K562 (cell line): ENCODE measurements around the gene MAP1S. TPM values are rescaled to one million over a fixed set of nuclear protein-coding genes. Genes with fewer than 3 reads are reported as not detected.

ENCODE experiments used
- ATF7 ChIP-seq: fragments of 450-650 bp; IDR thresholded peaks from 2 replicates; pipeline ENCODE4 v1.7.1; 2014; ENCODE audit warnings: mild to moderate bottlenecking, moderate library complexity
- FOXK1 ChIP-seq: sonication (generic); formaldehyde crosslinking; IDR thresholded peaks from 2 replicates; pipeline ENCODE4 v1.8.0; 2022; ENCODE audit warnings: missing genetic modification reagents, mild to moderate bottlenecking, borderline replicate concordance
- GABPB1 ChIP-seq: sonication (generic); formaldehyde crosslinking; IDR thresholded peaks from 2 replicates; pipeline ENCODE4 v1.8.0; 2022; ENCODE audit warnings: mild to moderate bottlenecking, missing genetic modification reagents
- KDM4B ChIP-seq, 2 experiments: fragments of 450-650 bp in 1 of 2; sonication (generic) in 1 of 2; IDR thresholded peaks; 2 replicates each; pipeline ENCODE4 v1.6.1; 2016 to 2017; ENCODE audit warnings: borderline replicate concordance in 2 of 2, antibody characterized with exemption in 1 of 2, low read depth in 1 of 2, mild to moderate bottlenecking in 1 of 2
- MTA1 ChIP-seq: fragments of 450-650 bp; IDR thresholded peaks from 2 replicates; pipeline ENCODE4 v1.6.1; 2017; ENCODE audit warnings: borderline replicate concordance
- NCOA4 ChIP-seq: fragments of 450-650 bp; IDR thresholded peaks from 2 replicates; pipeline ENCODE4 v1.6.1; 2018; ENCODE audit warnings: mild to moderate bottlenecking; ENCODE audit not compliant: partially characterized antibody
- PRMT5 ChIP-seq: sonication (generic); formaldehyde crosslinking; IDR thresholded peaks from 2 replicates; pipeline ENCODE4 v1.5.0; 2020; ENCODE audit warnings: missing genetic modification reagents
- SMAD1 ChIP-seq: fragments of 150-350 bp; IDR thresholded peaks from 2 replicates; pipeline ENCODE4 v1.6.1; 2014; ENCODE audit warnings: low read length, low read depth; ENCODE audit not compliant: partially characterized antibody
- TARDBP ChIP-seq: fragments of 450-650 bp; IDR thresholded peaks from 2 replicates; pipeline ENCODE4 v1.6.1; 2016
- TEAD1 ChIP-seq, 2 experiments: fragments of 450-650 bp in 1 of 2; sonication (generic) in 1 of 2; formaldehyde crosslinking; IDR thresholded peaks; 2 replicates each; pipeline versions ENCODE4 v1.4.0 to v1.8.0; 2020 to 2022; ENCODE audit warnings: mild to moderate bottlenecking in 2 of 2, missing genetic modification reagents in 1 of 2
- U2AF2 ChIP-seq: fragments of 200-400 bp; formaldehyde crosslinking; optimal IDR thresholded peaks from 2 replicates; pipeline ENCODE3; 2017; ENCODE audit warnings: low read depth, mild to moderate bottlenecking, low read length
- ZBTB7A ChIP-seq: IDR thresholded peaks from 2 replicates; pipeline ENCODE4 v1.6.1; 2011; ENCODE audit warnings: low read depth, mild to moderate bottlenecking, low read length, moderate library complexity, borderline replicate concordance; ENCODE audit not compliant: control insufficient read depth
- polyA plus RNA-seq, 8 experiments: library from polyadenylated mRNA; depleted of rRNA in 4 of 8; stranded (reverse) in 5 of 8; unstranded in 3 of 8; fragments of >200 nt; fragmentation: Nextera tagmentation in 2 of 8; fragmentation: Illumina TruSeq in 1 of 8; extraction: Ambion mirVana in 2 of 8; extraction: Trizol in 1 of 8; gene quantifications; 2 replicates each; pipeline versions ENCODE4 v1.2.1 to v1.2.3, GENCODE V29; 2011 to 2014; ENCODE audit warnings: inconsistent platforms in 1 of 8, missing spikeins in 1 of 8
- total RNA-seq, 7 experiments: library from RNA; depleted of rRNA in 6 of 7; stranded (reverse); fragments of >200 nt in 6 of 7; fragmentation: Illumina TruSeq in 2 of 7; extraction: Trizol in 2 of 7; gene quantifications; 2 replicates each; pipeline versions ENCODE4 v1.2.1 to v1.2.3, GENCODE V29; 2011 to 2021; ENCODE audit warnings: low replicate concordance in 1 of 7
- TF ChIP-seq, protein P1 (sequence below): fragments of 250-450 bp; sonication (Bioruptor Pico); IDR thresholded peaks from 2 replicates; pipeline ENCODE4 v1.4.0; 2020
- TF ChIP-seq, protein P2 (sequence below): fragments of 450-650 bp; IDR thresholded peaks from 2 replicates; pipeline ENCODE4 v1.7.1; 2018; ENCODE audit warnings: mild to moderate bottlenecking, low read depth; ENCODE audit not compliant: partially characterized antibody
- TF ChIP-seq, protein P3 (sequence below): sonication (generic); formaldehyde crosslinking; IDR thresholded peaks from 2 replicates; pipeline ENCODE4 v1.8.0; 2022; ENCODE audit warnings: mild to moderate bottlenecking, missing genetic modification reagents

Gene MAP1S
- total and polyA plus RNA-seq, 9 of the 15 experiments (the other 6 are each of a cell fraction or from before 2014, with no cell fraction given): 2.0 to 81.0 (median 9.5) TPM

DNA sequence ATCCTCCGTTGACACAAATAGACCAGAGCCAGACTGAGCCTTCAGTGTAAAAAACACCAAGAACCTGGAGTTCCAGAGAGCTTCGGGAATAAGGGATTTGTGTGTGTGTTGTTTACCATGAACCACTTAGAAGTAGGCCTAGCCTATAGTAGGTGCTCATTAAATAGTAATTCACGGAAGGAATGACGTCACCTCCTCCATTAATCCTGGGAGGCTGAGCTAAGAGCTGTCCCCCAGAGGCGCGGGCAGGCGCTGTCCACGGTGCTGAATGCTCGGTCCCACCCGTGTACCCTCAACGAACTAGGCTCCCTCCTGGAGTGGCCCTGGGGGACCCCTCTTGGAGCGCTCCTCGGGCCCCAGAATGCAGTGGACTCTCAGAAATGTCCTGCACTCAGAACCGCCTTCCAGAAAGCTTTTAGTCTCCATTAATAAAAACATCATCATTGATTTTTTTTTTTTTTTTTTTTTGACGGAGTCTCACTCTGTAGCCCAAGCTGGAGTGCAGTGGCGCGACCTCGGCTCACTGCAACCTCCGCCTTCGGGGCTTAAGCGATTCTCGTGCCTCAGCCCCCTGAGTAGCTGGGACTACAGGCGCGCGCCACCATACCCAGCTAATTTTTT, 37.7 kb upstream of the MAP1S start (continued):
- peak; percentile 92 for TF ChIP-seq PRMT5
- peak; percentile 87 for TF ChIP-seq ZBTB7A
- TF ChIP-seq MTA1: peak; percentile 50; the same call in 1 of the 2 replicates
- TF ChIP-seq TARDBP: no peak
- TF ChIP-seq, protein P1, sequence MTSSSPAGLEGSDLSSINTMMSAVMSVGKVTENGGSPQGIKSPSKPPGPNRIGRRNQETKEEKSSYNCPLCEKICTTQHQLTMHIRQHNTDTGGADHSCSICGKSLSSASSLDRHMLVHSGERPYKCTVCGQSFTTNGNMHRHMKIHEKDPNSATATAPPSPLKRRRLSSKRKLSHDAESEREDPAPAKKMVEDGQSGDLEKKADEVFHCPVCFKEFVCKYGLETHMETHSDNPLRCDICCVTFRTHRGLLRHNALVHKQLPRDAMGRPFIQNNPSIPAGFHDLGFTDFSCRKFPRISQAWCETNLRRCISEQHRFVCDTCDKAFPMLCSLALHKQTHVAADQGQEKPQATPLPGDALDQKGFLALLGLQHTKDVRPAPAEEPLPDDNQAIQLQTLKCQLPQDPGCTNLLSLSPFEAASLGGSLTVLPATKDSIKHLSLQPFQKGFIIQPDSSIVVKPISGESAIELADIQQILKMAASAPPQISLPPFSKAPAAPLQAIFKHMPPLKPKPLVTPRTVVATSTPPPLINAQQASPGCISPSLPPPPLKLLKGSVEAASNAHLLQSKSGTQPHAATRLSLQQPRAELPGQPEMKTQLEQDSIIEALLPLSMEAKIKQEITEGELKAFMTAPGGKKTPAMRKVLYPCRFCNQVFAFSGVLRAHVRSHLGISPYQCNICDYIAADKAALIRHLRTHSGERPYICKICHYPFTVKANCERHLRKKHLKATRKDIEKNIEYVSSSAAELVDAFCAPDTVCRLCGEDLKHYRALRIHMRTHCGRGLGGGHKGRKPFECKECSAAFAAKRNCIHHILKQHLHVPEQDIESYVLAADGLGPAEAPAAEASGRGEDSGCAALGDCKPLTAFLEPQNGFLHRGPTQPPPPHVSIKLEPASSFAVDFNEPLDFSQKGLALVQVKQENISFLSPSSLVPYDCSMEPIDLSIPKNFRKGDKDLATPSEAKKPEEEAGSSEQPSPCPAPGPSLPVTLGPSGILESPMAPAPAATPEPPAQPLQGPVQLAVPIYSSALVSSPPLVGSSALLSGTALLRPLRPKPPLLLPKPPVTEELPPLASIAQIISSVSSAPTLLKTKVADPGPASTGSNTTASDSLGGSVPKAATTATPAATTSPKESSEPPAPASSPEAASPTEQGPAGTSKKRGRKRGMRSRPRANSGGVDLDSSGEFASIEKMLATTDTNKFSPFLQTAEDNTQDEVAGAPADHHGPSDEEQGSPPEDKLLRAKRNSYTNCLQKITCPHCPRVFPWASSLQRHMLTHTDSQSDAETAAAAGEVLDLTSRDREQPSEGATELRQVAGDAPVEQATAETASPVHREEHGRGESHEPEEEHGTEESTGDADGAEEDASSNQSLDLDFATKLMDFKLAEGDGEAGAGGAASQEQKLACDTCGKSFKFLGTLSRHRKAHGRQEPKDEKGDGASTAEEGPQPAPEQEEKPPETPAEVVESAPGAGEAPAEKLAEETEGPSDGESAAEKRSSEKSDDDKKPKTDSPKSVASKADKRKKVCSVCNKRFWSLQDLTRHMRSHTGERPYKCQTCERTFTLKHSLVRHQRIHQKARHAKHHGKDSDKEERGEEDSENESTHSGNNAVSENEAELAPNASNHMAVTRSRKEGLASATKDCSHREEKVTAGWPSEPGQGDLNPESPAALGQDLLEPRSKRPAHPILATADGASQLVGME (CRISPR knock-in tag): peak; percentile 15; the same call in 1 of the 2 replicates
- no peak for TF ChIP-seq NCOA4
- no peak for TF ChIP-seq FOXK1 (CRISPR knock-in tag)
- no peak for TF ChIP-seq KDM4B (IDR thresholded peaks at IDR 0.05; ENCODE audit: borderline replicate concordance in 2 of 2, low read depth in 1 of 2)
- peak; percentile 29; the same call in 1 of the 2 replicates for TF ChIP-seq GABPB1
- peak; percentile 99 for TF ChIP-seq ATF7
- TF ChIP-seq, protein P2, sequence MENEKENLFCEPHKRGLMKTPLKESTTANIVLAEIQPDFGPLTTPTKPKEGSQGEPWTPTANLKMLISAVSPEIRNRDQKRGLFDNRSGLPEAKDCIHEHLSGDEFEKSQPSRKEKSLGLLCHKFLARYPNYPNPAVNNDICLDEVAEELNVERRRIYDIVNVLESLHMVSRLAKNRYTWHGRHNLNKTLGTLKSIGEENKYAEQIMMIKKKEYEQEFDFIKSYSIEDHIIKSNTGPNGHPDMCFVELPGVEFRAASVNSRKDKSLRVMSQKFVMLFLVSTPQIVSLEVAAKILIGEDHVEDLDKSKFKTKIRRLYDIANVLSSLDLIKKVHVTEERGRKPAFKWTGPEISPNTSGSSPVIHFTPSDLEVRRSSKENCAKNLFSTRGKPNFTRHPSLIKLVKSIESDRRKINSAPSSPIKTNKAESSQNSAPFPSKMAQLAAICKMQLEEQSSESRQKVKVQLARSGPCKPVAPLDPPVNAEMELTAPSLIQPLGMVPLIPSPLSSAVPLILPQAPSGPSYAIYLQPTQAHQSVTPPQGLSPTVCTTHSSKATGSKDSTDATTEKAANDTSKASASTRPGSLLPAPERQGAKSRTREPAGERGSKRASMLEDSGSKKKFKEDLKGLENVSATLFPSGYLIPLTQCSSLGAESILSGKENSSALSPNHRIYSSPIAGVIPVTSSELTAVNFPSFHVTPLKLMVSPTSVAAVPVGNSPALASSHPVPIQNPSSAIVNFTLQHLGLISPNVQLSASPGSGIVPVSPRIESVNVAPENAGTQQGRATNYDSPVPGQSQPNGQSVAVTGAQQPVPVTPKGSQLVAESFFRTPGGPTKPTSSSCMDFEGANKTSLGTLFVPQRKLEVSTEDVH: peak; percentile 61
- TF ChIP-seq TEAD1 (CRISPR knock-in tag; IDR thresholded peaks at IDR 0.05): peak in 1 of 2 experiments; percentile 69; a peak in 1 of 4 replicates
- no peak for TF ChIP-seq SMAD1
- TF ChIP-seq U2AF2: no peak
- TF ChIP-seq, protein P3, sequence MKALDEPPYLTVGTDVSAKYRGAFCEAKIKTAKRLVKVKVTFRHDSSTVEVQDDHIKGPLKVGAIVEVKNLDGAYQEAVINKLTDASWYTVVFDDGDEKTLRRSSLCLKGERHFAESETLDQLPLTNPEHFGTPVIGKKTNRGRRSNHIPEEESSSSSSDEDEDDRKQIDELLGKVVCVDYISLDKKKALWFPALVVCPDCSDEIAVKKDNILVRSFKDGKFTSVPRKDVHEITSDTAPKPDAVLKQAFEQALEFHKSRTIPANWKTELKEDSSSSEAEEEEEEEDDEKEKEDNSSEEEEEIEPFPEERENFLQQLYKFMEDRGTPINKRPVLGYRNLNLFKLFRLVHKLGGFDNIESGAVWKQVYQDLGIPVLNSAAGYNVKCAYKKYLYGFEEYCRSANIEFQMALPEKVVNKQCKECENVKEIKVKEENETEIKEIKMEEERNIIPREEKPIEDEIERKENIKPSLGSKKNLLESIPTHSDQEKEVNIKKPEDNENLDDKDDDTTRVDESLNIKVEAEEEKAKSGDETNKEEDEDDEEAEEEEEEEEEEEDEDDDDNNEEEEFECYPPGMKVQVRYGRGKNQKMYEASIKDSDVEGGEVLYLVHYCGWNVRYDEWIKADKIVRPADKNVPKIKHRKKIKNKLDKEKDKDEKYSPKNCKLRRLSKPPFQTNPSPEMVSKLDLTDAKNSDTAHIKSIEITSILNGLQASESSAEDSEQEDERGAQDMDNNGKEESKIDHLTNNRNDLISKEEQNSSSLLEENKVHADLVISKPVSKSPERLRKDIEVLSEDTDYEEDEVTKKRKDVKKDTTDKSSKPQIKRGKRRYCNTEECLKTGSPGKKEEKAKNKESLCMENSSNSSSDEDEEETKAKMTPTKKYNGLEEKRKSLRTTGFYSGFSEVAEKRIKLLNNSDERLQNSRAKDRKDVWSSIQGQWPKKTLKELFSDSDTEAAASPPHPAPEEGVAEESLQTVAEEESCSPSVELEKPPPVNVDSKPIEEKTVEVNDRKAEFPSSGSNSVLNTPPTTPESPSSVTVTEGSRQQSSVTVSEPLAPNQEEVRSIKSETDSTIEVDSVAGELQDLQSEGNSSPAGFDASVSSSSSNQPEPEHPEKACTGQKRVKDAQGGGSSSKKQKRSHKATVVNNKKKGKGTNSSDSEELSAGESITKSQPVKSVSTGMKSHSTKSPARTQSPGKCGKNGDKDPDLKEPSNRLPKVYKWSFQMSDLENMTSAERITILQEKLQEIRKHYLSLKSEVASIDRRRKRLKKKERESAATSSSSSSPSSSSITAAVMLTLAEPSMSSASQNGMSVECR (CRISPR knock-in tag): peak; percentile 84
